ENCODE data around the gene ZBTB21. TPM values are rescaled to one million over a fixed set of nuclear protein-coding genes. Genes with fewer than 3 reads are reported as not detected.

ZBTB21 gene
- total and polyA plus RNA-seq, 2 of the 8 experiments (the other 6 are each of a cell fraction or from before 2014, with no cell fraction given), result 3.9 to 17.8 TPM

GRCh38 chr21:41995577-41995976 lies 14.6 kb downstream of the ZBTB21 start:
- Histone ChIP-seq H3K9ac (replicated peaks in 1 of 4; ENCODE audit: extremely low read depth in 1 of 4, low read depth in 3 of 4, low read length in 3 of 4) (no peak overlapping the region), H3K56ac (replicated peaks; ENCODE audit: insufficient read length, low read depth, low read length) (no peak overlapping the region), H3K23me2 (ENCODE audit: low read depth, low read length) (no peaks in the 10 kb centered on the region), H2BK5ac (ENCODE audit: low read depth, low read length) (no peak overlapping the region), H3K4me1 (replicated peaks in 1 of 4; ENCODE audit: control insufficient read depth in 3 of 4, insufficient read depth in 4 of 4, low read length in 3 of 4) (no peaks in the 10 kb centered on the region), H3K4me3 (ENCODE audit: extremely low read depth in 1 of 4, insufficient read depth in 2 of 4, low read depth in 3 of 4, low read length in 4 of 4) (no peak overlapping the region), H4K5ac (ENCODE audit: insufficient read length, low read depth, low read length) (no peak overlapping the region), H3K36me3 (ENCODE audit: control insufficient read depth in 2 of 4, insufficient read depth in 4 of 4, low read length in 3 of 4) (peaks cover 7 to 58% (median 29%) of the 10 kb centered on the region in 4 experiments; a peak in 7 of 8 replicates), H3K27ac (ENCODE audit: low read depth, low read length) (no peak overlapping the region), H3K9me3 (ENCODE audit: insufficient read depth in 2 of 2, low read depth in 1 of 2, low read length in 1 of 2) (peaks cover 15 to 18% of the 10 kb centered on the region in 2 experiments), H2BK20ac (ENCODE audit: low read length) (no peak overlapping the region), H4K91ac (replicated peaks; ENCODE audit: insufficient read length, low read length) (no peak overlapping the region), H3K4me2 (ENCODE audit: insufficient read depth in 1 of 2, low read depth in 2 of 2, low read length in 2 of 2) (no peak overlapping the region), H4K20me1 (replicated peaks in 1 of 2; ENCODE audit: control insufficient read depth in 1 of 2, insufficient read depth in 2 of 2, low read length in 2 of 2) (no peaks in the 10 kb centered on the region), H3K23ac (ENCODE audit: insufficient read length) (no peak overlapping the region), H3K79me2 (ENCODE audit: control insufficient read depth in 1 of 2, insufficient read depth in 2 of 2, low read length in 2 of 2) (no peaks in the 10 kb centered on the region; a peak in 1 of 4 replicates), H2BK12ac (ENCODE audit: low read depth, low read length) (no peak overlapping the region), H3K18ac (ENCODE audit: extremely low read depth, low read length) (no peak overlapping the region), H2AFZ (ENCODE audit: low read length) (no peak overlapping the region), H2BK15ac (ENCODE audit: low read length) (no peak overlapping the region), H2AK5ac (ENCODE audit: low read depth, low read length) (no peak overlapping the region), H3K27me3 (replicated peaks in 1 of 4; ENCODE audit: control insufficient read depth in 3 of 4, extremely low read depth in 1 of 4, insufficient read depth in 3 of 4, low read length in 3 of 4) (no peaks in the 10 kb centered on the region), H4K8ac (ENCODE audit: extremely low read depth, insufficient read depth, low read length) (no peak overlapping the region), H3K14ac (ENCODE audit: insufficient read length) (no peak overlapping the region), H3K79me1 (ENCODE audit: low read depth, low read length) (0 out of 2 replicates have a peak, but pooled peaks cover 2% of the 10 kb centered on the region), H3K4ac (replicated peaks; ENCODE audit: insufficient read length, low read depth, low read length) (no peak overlapping the region), H2BK120ac (replicated peaks; ENCODE audit: low read depth, low read length) (no peak overlapping the region)
- CTCF ChIA-PET (ENCODE audit: partially characterized antibody), result interaction anchor here (0.9 kb wide), 1 partner anchor 179 kb away, joined by 3 read pairs; no protein-coding TSS in a partner anchor
- DNase-seq (ENCODE audit: low read depth in 1 of 2, low spot score in 2 of 2) (no peak), FAIRE-seq (no peak)
- TF ChIP-seq SP1 (IDR thresholded peaks at IDR 0.05; ENCODE audit: low read depth, low read length) (no peak), SUZ12 (IDR thresholded peaks at IDR 0.05; ENCODE audit: low read length) (no peak), JUND (IDR thresholded peaks at IDR 0.05; ENCODE audit: low read length) (no peak), EZH2 (IDR thresholded peaks at IDR 0.05; ENCODE audit: low read depth, low read length, severe bottlenecking) (no peak), CBX5 (IDR thresholded peaks at IDR 0.05; ENCODE audit: low read depth, low read length) (no peak), GABPA (IDR thresholded peaks at IDR 0.05; ENCODE audit: borderline replicate concordance, insufficient read depth, low read length) (no peak), CHD1 (IDR thresholded peaks at IDR 0.05; ENCODE audit: low read depth, low read length) (no peak), FOSL1 (IDR thresholded peaks at IDR 0.05; ENCODE audit: insufficient read depth, low read depth, low read length) (no peak)
- 91% methylated on average over 3 of the region's 3 CpGs; no CpG with 5 or more reads in 1 of the 2 experiments for WGBS, 2 experiments (ENCODE audit: extremely low coverage in 1 of 2, insufficient coverage in 1 of 2, insufficient read length in 1 of 2, insufficient replicate concordance in 2 of 2, low coverage in 1 of 2, low lambda C conversion rate in 2 of 2, missing lambda C conversion rate in 1 of 2)
- POLR2A ChIA-PET (ENCODE audit: partially characterized antibody), result no interaction called here
